NCI-H2227 (cell line): ENCODE results near the gene DBH.

Experiments used
- DNase-seq: peaks from one replicate; lab custom pipeline; 2025; ENCODE audit not compliant: unreplicated experiment; lab: John Stamatoyannopoulos, UW

Gene DBH

DNA sequence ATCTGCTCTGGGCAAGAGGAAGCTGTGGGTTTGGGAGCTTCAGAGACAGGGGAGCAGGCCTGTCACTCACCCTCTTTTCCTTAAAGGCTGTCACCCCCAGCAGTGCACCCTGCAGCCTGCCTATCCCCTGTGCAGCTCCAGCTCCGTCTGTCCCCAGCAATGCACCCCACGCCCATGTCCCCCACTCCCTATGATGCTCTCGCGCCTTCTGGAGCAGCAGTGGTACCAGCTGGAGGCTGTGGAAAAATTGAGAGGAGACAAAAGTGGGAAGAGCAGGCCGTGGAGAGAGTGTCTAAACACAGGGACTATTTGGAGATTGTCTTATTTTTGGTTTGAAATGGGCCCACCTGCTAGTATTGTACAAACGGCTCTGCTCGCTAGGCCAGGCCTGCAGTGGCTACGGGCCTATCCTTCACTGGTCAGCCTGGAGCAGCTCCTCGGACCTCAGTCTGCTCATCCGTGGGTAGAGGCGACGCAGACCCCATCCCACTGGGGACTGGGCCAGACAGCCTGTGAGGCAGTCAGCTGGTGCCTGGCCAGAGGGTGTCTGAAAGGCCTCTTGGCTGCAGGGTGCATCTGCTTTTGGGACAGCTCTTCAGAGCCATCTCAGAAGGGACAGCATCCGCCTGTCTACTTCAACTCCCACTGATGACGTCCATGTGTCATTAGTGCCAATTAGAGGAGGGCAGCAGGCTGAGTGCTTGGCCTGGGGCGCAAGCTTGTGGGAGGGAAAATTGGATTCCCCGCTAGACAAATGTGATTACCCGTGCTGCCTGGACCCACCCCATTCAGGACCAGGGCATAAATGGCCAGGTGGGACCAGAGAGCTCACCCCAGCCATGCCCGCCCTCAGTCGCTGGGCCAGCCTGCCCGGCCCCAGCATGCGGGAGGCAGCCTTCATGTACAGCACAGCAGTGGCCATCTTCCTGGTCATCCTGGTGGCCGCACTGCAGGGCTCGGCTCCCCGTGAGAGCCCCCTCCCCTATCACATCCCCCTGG lies at the start of gene DBH:
TSS of gene DBH (plus strand) at position 831 of the 999 bp plus-strand sequence. CDS start at position 840, 9 bp downstream.
- DNase-seq: no peak

DNA sequence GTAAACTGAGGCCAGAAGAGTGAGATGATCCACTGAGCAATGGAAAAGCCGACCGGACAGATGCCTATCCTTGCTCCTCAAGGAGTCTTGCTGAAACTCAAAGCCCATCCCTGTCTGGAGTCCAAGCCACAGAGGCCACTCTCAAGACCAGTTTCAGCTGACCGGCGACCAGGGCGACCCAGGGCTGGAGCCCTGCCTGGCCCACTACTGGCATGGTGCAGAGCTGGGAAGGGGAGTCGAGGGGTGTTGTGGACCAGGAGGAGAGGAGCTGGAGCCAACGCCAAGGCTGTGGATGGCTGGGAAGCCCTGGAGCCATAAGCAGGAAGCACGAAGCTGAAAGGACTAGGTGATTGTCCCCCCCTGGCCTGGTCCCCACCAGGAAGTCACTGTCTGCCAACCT lies 49.1 kb upstream of the DBH start:
- DNase-seq: no peak

DNA sequence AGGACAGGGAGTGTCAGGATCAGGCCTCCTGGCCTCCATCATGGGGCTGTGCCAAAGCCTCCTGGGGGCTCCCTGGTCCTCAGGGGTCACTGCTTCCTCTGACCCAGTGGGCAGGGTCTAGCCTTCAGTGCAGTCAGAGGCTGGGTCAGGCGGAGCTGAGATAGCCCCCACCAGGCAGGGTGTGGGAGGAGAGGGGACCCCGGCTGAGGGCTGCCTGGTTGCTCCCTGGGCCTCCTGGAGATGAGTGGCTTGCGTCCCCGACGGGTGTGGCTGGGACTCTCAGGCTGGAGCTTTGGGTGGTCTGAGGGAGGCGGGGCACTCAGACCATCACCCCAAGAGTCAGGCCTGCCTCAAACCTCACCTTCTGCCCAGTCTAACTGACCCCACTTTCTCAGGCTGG lies 48.7 kb upstream of the DBH start:
- no peak for DNase-seq

DNA sequence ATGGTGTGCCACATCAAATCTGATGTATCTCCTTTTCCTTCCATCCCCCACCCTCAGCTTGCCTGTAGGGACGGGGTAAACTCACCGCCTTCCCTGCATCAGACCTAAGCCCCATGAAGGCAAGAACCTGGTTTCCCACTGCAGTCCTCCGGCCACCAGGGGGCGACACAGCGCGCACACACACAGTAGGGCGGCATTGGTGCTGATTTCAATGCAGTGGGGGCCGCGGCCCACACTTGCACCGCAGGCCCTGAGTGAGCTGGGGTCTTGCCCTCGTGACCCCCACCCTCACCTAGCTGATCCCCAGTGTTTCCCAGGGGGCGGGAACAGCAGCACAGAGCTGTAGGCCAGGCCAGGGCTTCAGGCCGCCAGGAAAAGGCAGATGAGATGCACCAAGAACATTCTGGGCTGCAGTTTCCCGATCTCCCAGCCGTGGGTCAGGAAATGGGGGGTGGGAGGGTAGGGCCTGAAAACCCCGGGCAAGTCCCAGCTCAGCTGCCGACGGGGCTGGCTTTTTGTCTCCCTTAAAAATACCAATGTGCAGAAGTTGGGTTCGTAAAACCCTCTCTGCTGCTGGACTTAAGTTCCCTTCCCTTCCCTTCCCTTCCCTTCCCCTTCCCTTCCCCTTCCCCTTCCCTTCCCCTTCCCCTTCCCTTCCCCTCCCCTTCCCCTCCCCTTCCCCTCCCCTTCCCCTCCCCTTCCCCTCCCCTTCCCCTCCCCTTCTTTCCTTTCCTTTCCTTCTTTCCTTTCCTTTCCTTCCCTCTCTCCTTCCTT lies 46.5 kb upstream of the DBH start:
- DNase-seq: no peak

DNA sequence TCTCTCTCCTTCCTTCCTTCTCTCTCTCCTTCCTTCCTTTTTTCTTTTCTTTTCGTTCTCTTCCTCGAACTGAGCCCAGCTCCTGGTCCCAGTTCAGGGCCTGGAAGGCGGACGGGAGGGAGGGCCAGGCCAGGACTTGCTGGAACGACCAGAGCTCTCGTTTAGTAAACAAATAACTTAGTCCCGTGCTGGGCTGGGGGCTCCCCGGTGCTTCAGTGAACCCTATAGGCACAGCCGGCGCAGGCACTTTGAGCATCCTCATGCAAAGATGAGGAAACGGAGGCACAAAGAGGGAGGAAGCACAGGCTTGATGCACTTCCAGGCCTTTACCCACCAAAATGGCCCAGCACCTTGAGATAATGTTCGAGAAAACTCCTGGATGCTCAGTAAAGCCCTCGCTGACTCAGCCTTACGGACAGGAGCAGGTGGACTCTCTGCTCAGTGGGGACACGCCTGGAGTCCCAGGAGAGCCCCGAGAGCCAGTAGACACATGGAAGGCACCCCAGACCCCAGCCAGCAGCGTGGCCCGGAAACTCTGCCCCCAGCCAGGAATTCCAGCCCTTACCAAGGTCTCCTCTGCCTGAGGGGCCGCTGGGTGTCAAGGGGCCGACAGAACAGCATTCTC lies 45.8 kb upstream of the DBH start:
- DNase-seq: no peak

DNA sequence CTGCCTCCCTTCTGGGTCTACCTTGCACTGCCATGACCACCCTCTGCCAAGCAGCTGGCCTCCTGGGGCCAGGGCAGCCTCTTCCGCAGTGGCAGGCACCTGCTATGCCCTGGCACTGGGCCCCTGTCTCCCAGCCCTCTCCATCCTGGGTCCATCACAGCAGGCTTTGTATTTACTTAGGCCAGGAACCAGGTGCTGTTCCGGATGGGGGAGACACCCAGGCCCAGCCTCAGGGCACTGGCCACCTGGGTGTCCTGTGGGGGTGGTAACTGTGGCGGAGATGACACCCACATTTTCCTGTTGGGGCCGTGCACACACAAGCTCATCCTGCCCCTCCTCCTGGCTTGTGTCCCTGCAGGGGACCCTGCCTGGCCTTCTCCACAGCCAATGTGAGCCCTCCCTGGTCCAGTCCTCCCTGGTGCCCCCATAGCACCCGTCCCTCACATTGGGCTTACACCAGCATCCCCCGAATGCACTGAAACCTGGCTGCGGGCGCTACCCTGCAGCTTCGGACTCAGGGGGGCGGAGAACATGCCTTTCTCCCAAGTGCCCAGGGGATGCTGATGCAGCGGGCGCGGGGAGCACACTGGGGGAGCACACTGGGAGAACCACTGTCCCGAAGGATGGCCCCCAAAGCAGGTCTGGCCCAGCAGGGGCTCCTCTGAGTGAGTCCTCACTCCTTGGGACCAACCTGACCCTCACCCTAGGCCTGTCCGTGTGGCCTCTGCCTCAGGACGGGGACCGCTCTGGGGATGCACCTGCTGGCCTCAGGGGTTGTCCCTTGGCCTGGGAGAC lies 44.9 kb upstream of the DBH start:
- DNase-seq: no peak

DNA sequence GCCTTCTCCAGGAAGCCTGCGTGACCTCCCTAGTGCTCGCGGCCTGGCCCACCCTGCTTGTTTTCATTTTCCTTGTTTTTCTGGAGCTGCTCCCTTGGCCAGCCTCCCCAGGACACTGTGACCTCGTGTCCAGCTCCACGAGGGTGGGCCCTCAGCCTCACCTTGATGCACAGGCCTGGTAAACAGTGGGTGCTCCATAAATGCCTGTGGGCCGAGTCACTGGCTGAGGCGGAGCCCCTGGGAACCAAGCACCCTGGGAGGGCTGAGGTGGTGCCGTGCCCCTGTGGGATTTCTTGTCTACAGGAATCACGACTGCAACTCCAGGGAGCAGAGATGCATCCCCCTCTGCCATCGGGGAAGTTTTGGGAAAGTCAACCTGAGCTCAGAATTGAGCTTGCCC lies 44.2 kb upstream of the DBH start:
- DNase-seq: no peak

DNA sequence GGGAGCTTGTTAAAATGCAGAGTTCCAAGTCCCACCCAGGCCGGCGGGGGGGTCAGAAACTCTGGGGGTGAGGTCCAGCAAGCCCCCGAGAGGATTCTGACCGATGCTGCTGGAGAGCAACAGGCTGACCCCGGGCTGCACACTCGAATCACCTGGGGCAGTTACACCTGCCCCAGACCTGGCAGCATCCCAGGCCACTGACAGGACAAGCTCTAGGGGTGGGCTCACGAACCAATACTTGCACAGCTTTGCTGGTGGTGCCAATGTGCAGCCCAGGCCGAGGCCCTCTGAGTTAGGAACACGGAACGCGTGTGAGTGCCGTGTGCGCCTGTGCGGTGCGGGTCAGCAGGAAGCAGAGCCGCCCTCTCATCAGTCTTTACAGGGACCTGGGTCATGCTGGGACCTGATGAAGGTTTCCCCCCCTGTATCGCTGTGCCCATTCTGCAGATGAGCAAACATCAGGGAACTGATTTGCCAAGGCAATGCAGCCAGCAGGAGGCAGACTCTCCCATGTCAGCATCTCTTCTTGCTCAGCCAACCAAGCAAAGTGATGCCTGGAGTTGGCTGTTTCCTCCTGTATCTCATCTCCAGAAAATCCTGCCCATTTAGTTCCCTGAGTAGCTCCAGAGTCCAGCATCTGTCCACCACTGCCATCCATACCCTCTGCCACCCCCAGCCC lies 43.3 kb upstream of the DBH start:
- DNase-seq: no peak

DNA sequence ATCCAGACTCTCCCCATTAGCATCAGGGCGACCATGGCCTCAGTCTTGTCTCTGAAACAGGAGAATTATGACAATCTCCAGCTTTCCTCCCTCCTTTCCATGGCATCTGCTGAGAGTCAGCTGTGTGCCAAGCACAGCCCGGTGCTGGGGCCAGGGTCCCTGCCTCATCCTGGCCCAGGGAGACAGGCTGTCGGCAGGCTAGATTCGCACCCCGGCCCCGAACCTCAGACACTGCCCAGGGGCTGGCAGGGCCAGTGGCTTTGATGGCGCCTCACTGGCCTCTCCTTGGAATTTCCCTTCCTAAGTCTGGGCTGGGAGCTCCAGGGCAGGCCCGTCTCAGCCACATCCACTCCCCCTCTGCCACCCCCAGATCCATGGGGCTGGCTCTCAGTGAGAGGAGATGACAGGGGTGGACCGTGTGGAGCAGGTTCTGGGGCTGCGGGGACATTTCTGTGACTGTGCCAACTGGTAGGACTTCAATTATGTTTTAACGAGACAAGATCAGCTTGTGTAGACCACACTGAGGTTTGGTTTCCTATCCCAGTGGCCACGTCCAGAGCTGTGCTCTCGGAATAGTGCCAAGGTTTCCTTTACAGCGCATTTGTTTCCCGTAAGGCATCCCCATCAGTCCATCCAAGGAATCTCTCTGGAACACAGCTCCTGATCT lies 42.4 kb upstream of the DBH start:
- no peak for DNase-seq

DNA sequence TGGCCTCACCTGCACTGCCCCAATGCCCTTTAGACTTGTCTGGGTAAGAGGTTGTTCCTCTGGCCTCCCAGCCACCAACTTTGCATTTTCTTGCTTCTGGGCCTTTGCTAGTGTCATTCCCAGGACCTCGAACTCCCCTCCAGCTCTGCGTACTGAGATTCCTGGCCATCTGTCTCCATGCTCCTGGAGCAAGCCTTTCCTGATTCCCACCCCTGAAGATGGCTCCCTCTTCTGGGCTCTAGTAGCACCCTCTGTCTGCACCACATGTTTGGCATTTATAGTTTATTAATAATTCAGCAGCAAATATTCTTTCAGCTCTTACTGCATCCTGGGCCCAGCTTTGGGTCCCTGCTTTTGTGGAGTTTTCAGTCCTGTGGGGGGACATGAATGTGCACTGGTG lies 41.9 kb upstream of the DBH start:
- DNase-seq: no peak

DNA sequence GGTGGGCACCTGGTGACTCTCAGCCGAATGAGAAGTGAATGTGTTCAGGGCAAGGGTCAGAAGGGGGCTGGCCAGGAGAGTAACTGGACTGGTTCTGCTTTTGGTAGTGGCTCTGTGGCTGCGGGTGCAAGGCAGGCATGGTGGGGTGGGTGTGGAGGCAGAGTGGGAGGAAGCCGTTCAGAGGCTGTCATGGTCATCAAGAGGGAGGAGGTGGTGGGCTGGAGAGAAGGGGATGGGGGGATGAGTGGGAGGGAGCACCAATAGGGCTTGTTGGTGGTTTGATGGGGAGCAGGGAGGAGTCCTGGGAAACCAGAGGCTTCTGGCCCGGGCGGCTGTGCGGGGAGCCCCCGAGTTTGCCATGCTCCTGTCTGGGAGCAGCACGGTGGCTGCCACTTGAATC lies 40.3 kb upstream of the DBH start:
- no peak for DNase-seq

DNA sequence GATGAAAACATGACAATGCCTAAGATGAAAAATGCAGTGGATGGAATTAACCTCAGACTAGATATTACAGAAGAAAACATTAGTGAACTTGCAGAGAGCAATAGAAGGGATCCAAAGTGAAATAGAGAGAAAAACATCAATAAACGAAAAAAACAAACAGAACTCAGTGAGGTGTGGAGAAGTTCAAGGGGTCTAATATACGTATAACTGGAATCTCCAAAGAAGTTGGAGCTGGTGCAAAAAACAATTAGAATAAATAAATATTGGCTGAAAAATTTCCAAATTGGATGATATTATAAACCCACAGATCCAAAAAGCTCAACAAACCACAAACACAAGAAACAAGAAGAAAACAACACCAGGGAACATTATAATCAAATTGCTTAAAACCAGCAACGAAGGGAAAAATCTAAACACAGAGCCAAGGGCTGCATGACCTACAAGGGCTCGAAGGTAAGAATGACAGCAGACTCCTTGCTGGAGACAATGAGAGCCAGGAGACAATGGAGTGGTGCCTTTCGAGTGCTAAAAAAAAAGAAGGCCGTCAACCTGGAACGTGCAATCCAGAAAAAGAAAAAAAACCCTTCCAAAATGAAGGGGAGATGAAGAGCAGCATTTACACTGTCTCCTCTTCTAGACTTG lies 38.7 kb upstream of the DBH start:
- DNase-seq: peak; percentile 25

DNA sequence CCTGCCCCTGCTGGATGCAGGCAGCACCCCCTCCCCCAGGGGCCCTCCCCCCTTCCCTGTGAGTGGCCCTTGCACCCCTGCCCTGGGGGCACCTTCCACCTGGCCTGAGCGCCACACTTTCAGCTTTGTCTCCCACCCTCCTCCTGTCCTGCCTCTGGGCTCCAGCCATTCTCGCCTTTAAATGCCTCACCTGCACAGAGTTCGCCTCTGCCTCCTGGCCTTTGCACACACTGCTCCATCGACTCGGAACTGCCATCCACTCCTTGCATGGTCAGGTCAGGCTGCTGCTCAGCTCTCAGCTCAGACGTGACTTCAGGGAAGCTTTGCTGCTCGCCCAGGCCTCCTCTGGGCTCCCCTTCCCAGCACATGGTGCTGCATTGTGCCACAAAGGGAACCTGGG lies 37.2 kb upstream of the DBH start:
- no peak for DNase-seq

DNA sequence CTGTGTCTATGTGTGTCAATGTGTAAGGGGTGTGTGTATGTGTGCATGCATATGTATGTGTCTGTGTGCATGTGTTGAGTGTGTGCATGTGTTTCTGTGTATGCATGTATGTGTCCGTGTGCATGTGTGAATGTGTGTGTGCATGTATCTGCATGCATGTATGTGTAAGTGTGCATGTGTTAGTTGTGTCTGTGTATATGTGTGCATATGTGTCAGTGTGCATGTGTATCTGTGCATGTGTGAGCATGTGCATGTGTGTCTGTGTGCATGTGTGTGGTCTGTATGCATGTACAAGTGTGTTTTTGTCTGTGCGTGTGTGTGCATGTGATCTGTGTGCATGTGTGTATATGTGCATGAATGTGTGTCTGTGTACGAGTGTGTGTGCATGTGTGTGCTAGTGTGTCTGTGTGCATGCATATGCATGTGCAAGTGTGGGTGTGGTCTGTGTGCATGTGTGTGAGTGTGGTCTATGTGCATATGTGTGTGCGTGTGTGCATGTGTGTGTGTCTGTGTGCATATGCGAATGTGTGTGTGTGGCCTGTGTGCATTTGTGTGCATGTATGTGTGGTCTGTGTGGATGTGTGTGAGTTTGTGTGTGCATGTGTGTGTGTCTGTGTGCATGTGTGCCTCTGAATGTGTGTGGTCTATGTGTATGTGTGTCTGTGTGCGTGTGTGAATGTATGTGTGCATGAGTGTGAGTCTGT lies 36.5 kb upstream of the DBH start:
- no peak for DNase-seq

DNA sequence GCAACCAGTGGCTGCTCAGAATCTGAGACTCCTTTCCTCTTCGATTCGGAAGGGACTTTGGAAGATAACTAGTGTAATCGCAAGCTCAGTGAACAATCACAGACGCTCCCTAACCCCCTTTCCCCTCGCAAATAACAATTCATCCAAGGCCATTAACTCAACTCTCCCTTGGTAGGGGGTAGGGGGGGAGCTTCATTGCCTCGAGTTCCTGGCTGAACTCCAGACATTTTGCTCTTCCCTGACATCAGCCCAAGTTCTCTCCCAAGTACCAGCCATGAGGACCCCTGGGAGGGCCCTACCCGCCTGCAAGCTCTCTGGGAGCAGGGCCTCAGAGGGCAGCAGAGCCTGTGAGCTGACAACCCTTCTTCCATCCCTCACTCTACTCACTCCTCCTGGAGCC lies 35.4 kb upstream of the DBH start:
- DNase-seq: no peak

DNA sequence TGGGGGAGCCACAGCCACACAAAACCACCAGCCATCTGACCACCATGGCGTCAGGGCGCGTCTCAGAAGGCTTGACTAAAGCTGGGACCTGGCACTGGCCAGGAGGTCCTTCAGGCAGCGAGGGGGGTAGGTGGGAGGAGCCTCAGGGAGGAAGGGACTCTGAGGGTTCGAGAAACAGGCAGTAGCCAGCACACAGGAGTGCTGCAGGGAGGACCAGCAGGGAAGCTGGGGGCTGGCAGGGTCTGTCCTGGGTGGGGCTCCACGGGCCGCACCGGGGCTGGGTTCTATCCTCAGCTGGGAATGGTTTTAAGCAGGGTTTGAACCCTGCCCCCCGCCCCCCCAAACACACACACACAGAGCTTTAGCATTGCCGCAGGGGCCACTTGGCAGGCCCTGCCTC lies 34.4 kb upstream of the DBH start:
- DNase-seq: no peak

DNA sequence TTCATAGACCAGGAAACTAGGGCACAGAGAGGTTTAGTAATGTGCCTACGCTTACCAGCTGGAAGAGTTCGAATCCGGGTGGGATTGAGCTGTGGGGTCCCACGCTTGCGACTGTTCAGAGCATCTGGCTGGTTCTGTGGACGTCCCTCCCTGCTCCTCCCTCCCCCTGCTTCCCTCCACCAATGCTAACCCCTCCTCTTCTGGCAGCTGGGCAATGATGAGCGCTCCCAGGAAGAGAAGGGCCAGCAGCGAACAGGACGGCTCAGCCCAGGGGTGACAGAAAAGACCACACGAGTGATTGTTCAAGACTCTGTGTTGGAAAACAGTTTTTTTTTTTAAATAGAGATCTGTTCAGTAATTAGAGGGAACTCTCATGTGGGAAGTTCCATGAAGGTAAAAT lies 33.9 kb upstream of the DBH start:
- DNase-seq: no peak

DNA sequence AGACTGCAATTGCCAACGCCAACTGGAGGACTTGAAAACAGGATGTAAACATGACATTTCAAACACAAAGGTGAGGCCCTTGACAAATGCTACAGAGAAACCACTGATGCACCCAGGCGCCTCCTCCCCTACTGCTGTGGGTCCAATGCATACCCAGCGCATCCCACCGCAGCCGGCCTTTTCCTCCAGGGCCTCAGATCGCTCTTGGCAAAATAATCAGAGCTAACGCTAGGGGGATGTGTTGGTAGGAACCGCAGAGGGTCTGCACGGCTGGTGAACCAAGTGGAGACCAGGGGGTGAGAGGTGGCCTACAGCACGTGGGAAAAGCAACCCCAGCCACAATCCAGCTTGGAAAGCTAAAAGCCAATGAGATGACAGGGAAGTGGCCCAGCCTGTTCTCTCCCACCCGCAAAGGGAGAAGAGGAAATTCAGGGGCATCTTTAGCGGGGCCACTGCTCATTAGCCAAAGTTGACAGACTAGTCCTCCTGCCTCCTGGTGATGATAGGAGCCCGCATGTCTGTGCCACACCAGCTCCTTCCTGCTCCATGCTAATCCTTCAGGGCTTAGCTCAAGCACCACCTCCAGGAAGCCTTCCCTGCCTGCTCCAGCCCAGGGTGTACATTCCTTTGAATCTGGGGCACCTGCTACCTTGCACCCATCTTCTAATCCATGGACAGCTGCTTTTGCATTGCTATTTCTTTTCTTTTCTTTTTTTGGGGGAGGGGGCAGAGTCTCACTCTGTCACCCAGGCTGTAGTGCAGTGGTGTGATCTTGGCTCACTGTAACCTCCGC lies 32.8 kb upstream of the DBH start:
- no peak for DNase-seq
